Activated T-cell treated with anti-CD3 and anti-CD28 coated beads, Interleukin-2, amount 50 U/mL, for 72 hours (primary cell): ENCODE measurements around the gene KLHL36. TPM values are rescaled to one million over a fixed set of nuclear protein-coding genes. Genes with fewer than 3 reads are reported as not detected.
A peak's percentile ranks its signal among the peaks of the same experiment; 100 is the strongest.

Source experiments
- ATAC-seq, 2 donors: fragments of 150-1000 bp; cut with Tn5 transposase; replicated peaks in 1 of 2; 2 replicates each; pipeline ENCODE4 v1.10.0; 2021; ENCODE audit warnings: moderate library complexity in 2 of 2, mild to moderate bottlenecking in 1 of 2
- DNase-seq, 2 donors: peaks; one replicate each; pipeline ENCODE4 v3.0.0; 2021 to 2022; ENCODE audit warnings: mixed read lengths in 1 of 2
- H3K27ac Mint-ChIP-seq: one replicate; pipeline ENCODE4 v1.8.0; 2022; ENCODE audit warnings: mild to moderate bottlenecking, moderate library complexity, mixed read lengths
- H3K27me3 Mint-ChIP-seq: one replicate; pipeline ENCODE4 v1.8.0; 2022; ENCODE audit warnings: low read depth, mixed read lengths
- H3K36me3 Mint-ChIP-seq, 2 donors: one replicate each; pipeline ENCODE4 v1.8.0; 2022; ENCODE audit warnings: mixed read lengths in 2 of 2, mild to moderate bottlenecking in 1 of 2; ENCODE audit not compliant: insufficient read depth in 2 of 2
- H3K4me1 Mint-ChIP-seq: one replicate; pipeline ENCODE4 v1.8.0; 2022; ENCODE audit warnings: low read depth, mixed read lengths
- H3K4me3 Mint-ChIP-seq, 2 donors: one replicate each; pipeline ENCODE4 v1.8.0; 2022; ENCODE audit warnings: mild to moderate bottlenecking in 2 of 2, mixed read lengths in 2 of 2, moderate library complexity in 2 of 2
- H3K9me3 Mint-ChIP-seq, 2 donors: one replicate each; pipeline ENCODE4 v1.8.0; 2022; ENCODE audit warnings: mixed read lengths in 2 of 2
- total RNA-seq, 2 donors: library from RNA; stranded (reverse); gene quantifications; one replicate each; pipeline ENCODE4 v1.2.3, GENCODE V29; 2022

The KLHL36 gene
- total RNA-seq, 2 donors from 2014 or later = 64.2 to 69.5 TPM

- Mint-ChIP-seq H3K9me3 (no peaks in the 10 kb centered on the region), H3K36me3 (peaks cover 1 to 17% of the 10 kb centered on the region in 2 donors), H3K27me3 (no peaks in the 10 kb centered on the region), H3K4me3 (no peak overlapping the region), H3K27ac (no peak overlapping the region), H3K4me1 (peaks cover 39% of the 10 kb centered on the region)
- DNase-seq (no peak), ATAC-seq (no peak)
Measured at GRCh38 chr16:84657229-84657837, 9.0 kb downstream of the KLHL36 start.

- H3K27ac Mint-ChIP-seq = no peak overlapping the region
- H3K9me3 Mint-ChIP-seq = no peaks in the 10 kb centered on the region
- peaks cover 28% of the 10 kb centered on the region for H3K4me1 Mint-ChIP-seq
- ATAC-seq (no peak), DNase-seq (no peak)
- no peak overlapping the region for H3K4me3 Mint-ChIP-seq
- H3K36me3 Mint-ChIP-seq = peaks cover 1 to 14% of the 10 kb centered on the region in 2 donors
- no peaks in the 10 kb centered on the region for H3K27me3 Mint-ChIP-seq
Measured at GRCh38 chr16:84658690-84659089, 10.4 kb downstream of the KLHL36 start.

- peaks cover 28% of the 10 kb centered on the region for H3K4me1 Mint-ChIP-seq
- peaks cover 1 to 18% of the 10 kb centered on the region in 2 donors for H3K36me3 Mint-ChIP-seq
- no peaks in the 10 kb centered on the region for H3K9me3 Mint-ChIP-seq
- H3K27me3 Mint-ChIP-seq = no peaks in the 10 kb centered on the region
- no peak overlapping the region for H3K27ac Mint-ChIP-seq
- DNase-seq (no peak), ATAC-seq (no peak)
- no peak overlapping the region for H3K4me3 Mint-ChIP-seq
Measured at GRCh38 chr16:84659656-84660300, 11.5 kb downstream of the KLHL36 start.

- no peaks in the 10 kb centered on the region for H3K27me3 Mint-ChIP-seq
- H3K36me3 Mint-ChIP-seq = peaks cover 1 to 17% of the 10 kb centered on the region in 2 donors
- no peaks in the 10 kb centered on the region for H3K9me3 Mint-ChIP-seq
- H3K27ac Mint-ChIP-seq = no peak overlapping the region
- ATAC-seq (no peak), DNase-seq (no peak)
- peaks cover 20% of the 10 kb centered on the region for H3K4me1 Mint-ChIP-seq
- H3K4me3 Mint-ChIP-seq = no peak overlapping the region
Measured at GRCh38 chr16:84660973-84661372, 12.7 kb downstream of the KLHL36 start.

GRCh38 chr16:84661418-84662060 is 13.2 kb downstream of the KLHL36 start:
- H3K27ac Mint-ChIP-seq = no peak overlapping the region
- no peak for ATAC-seq
- DNase-seq = no peak
- H3K36me3 Mint-ChIP-seq = peaks cover 1 to 14% of the 10 kb centered on the region in 2 donors
- H3K4me1 Mint-ChIP-seq = peaks cover 15% of the 10 kb centered on the region
- no peaks in the 10 kb centered on the region for H3K27me3 Mint-ChIP-seq
- no peaks in the 10 kb centered on the region for H3K9me3 Mint-ChIP-seq
- H3K4me3 Mint-ChIP-seq = no peak overlapping the region

- ATAC-seq (no peak), DNase-seq (no peak)
- no peak overlapping the region for H3K27ac Mint-ChIP-seq
- H3K4me1 Mint-ChIP-seq = peaks cover 9% of the 10 kb centered on the region
- no peak overlapping the region for H3K4me3 Mint-ChIP-seq
- peaks cover 1 to 13% of the 10 kb centered on the region in 2 donors for H3K36me3 Mint-ChIP-seq
- no peaks in the 10 kb centered on the region for H3K9me3 Mint-ChIP-seq
- H3K27me3 Mint-ChIP-seq = no peaks in the 10 kb centered on the region
Measured at GRCh38 chr16:84662471-84662870, 14.2 kb downstream of the KLHL36 start.

- Mint-ChIP-seq H3K9me3 (no peaks in the 10 kb centered on the region), H3K27ac (no peak overlapping the region), H3K27me3 (no peaks in the 10 kb centered on the region), H3K4me3 (no peak overlapping the region), H3K4me1 (peaks cover 9% of the 10 kb centered on the region), H3K36me3 (peaks cover 0 to 10% of the 10 kb centered on the region in 2 donors)
- no peak for DNase-seq
- no peak for ATAC-seq
Measured at GRCh38 chr16:84663433-84664101, 15.3 kb downstream of the KLHL36 start.

- ATAC-seq = no peak
Measured at GRCh38 chr16:84665359-84665758, 17.0 kb downstream of the KLHL36 start.

GRCh38 chr16:84665843-84666242 is 17.5 kb downstream of the KLHL36 start:
- peaks cover 0 to 8% of the 10 kb centered on the region in 2 donors for H3K36me3 Mint-ChIP-seq
- H3K4me3 Mint-ChIP-seq = no peak overlapping the region
- no peaks in the 10 kb centered on the region for H3K9me3 Mint-ChIP-seq
- ATAC-seq = no peak
- no peaks in the 10 kb centered on the region for H3K27me3 Mint-ChIP-seq
- DNase-seq = no peak
- H3K27ac Mint-ChIP-seq = no peak overlapping the region
- H3K4me1 Mint-ChIP-seq = no peaks in the 10 kb centered on the region

More at GRCh38 chr16:84665359-84665758, 17.0 kb downstream of the KLHL36 start:
- Mint-ChIP-seq H3K27ac (no peak overlapping the region), H3K27me3 (no peaks in the 10 kb centered on the region), H3K4me1 (no peaks in the 10 kb centered on the region), H3K9me3 (no peaks in the 10 kb centered on the region), H3K4me3 (no peak overlapping the region), H3K36me3 (peaks cover 0 to 8% of the 10 kb centered on the region in 2 donors)
- DNase-seq = no peak

- DNase-seq (no peak), ATAC-seq (no peak)
- no peaks in the 10 kb centered on the region for H3K9me3 Mint-ChIP-seq
- H3K27ac Mint-ChIP-seq = peak overlapping the region; percentile 19
- H3K4me1 Mint-ChIP-seq = peaks cover 13% of the 10 kb centered on the region
- no peaks in the 10 kb centered on the region for H3K27me3 Mint-ChIP-seq
- H3K4me3 Mint-ChIP-seq = no peak overlapping the region
- peaks cover 0 to 5% of the 10 kb centered on the region in 2 donors for H3K36me3 Mint-ChIP-seq
Measured at GRCh38 chr16:84667600-84668309, 19.4 kb downstream of the KLHL36 start.

GRCh38 chr16:84670063-84670462 is 21.8 kb downstream of the KLHL36 start:
- H3K9me3 Mint-ChIP-seq = no peaks in the 10 kb centered on the region
- no peak overlapping the region for H3K4me3 Mint-ChIP-seq
- ATAC-seq = no peak
- no peaks in the 10 kb centered on the region for H3K36me3 Mint-ChIP-seq
- H3K27me3 Mint-ChIP-seq = no peaks in the 10 kb centered on the region
- DNase-seq = no peak
- H3K4me1 Mint-ChIP-seq = peaks cover 14% of the 10 kb centered on the region
- no peak overlapping the region for H3K27ac Mint-ChIP-seq

GRCh38 chr16:84672276-84673202 is 24.2 kb downstream of the KLHL36 start:
- Mint-ChIP-seq H3K9me3 (no peaks in the 10 kb centered on the region), H3K27ac (no peak overlapping the region), H3K4me3 (no peak overlapping the region), H3K4me1 (peaks cover 14% of the 10 kb centered on the region), H3K36me3 (no peaks in the 10 kb centered on the region), H3K27me3 (no peaks in the 10 kb centered on the region)
- DNase-seq (peak; percentile 77 to 85), ATAC-seq (peak; percentile 84 to 86)
